IPS-18c (cell line): ENCODE results near the gene SHROOM3.

Experiments used
- H3K4me3 ChIP-seq: 2 replicates; pipeline ENCODE4 v1.7.0; 2013; ENCODE audit warnings: low read depth, mild to moderate bottlenecking, low read length, moderate library complexity; ENCODE audit not compliant: insufficient read depth
- H3K9me3 ChIP-seq: one replicate; pipeline ENCODE4 v1.6.1; 2013; ENCODE audit warnings: mild to moderate bottlenecking, low read length, moderate library complexity; ENCODE audit not compliant: control insufficient read depth, insufficient read depth

The SHROOM3 gene

DNA sequence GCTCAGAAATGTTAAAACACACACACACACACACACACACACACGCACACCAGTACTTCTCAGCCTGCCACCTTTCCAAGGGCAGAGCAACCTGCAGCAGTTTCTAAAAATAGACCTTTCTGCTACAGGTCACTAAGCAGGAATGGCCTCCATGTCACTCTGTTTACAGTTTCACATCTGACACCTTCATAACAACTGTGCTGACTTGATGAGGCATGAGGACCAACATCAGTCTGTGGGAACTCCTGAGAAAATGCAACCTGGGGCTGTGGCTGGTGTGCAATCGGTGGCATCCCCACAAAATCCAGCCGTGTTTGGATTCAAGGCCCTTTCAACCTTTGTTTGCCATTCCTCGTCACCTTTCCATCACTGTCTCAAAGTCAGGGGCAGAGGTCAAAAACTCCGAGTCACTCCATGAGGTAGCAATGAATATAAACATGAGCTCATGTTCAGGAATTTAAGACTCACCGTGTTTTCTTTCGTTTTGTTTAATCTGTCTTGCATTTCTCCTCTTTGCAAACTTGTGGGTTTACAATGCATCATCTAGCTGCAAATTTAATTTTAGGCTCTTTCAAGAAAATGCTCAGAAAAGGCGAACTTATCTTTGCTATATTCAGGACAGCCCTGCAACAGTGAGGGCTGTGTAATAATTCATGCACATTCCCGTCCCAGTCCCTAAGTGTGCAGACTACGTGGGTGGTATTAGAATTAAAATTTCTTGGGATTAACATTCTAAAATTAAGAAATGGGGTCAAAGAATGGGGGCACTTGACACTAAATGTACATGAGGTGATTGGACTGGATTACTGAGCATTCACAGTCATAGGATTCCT lies 135.3 kb downstream of the SHROOM3 start:
- H3K4me3 ChIP-seq, result no peak overlapping the region
- no peaks in the 10 kb centered on the region for H3K9me3 ChIP-seq

GRCh38 chr4:76571274-76571673 lies 136.2 kb downstream of the SHROOM3 start:
- no peaks in the 10 kb centered on the region for H3K9me3 ChIP-seq
- H3K4me3 ChIP-seq, result no peak overlapping the region

DNA sequence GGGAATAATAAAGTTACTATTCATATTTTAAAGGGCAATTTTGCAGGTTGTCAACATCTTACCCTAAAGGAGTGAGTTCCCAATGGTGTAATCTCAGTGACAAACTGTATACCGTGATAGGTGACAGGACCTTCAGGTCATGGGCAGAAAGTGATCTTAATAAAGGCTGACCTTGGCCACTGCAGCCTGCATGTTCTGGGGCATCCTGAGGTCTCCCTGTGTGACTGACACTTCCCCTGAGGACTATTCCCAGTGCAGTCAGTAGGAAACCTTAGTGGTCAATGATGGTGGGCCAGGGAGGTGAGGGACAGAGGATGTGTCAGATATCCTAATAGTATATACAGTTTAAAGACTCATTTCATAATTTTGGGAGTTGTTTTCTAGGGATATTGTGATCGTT lies 137.2 kb downstream of the SHROOM3 start:
- no peak overlapping the region for H3K4me3 ChIP-seq
- no peaks in the 10 kb centered on the region for H3K9me3 ChIP-seq

GRCh38 chr4:76576824-76577223 lies 141.8 kb downstream of the SHROOM3 start:
- no peaks in the 10 kb centered on the region for H3K9me3 ChIP-seq
- H3K4me3 ChIP-seq, result no peak overlapping the region

- H3K9me3 ChIP-seq, result no peaks in the 10 kb centered on the region
- no peak overlapping the region for H3K4me3 ChIP-seq
Measured at GRCh38 chr4:76578002-76578560, 143.1 kb downstream of the SHROOM3 start.

DNA sequence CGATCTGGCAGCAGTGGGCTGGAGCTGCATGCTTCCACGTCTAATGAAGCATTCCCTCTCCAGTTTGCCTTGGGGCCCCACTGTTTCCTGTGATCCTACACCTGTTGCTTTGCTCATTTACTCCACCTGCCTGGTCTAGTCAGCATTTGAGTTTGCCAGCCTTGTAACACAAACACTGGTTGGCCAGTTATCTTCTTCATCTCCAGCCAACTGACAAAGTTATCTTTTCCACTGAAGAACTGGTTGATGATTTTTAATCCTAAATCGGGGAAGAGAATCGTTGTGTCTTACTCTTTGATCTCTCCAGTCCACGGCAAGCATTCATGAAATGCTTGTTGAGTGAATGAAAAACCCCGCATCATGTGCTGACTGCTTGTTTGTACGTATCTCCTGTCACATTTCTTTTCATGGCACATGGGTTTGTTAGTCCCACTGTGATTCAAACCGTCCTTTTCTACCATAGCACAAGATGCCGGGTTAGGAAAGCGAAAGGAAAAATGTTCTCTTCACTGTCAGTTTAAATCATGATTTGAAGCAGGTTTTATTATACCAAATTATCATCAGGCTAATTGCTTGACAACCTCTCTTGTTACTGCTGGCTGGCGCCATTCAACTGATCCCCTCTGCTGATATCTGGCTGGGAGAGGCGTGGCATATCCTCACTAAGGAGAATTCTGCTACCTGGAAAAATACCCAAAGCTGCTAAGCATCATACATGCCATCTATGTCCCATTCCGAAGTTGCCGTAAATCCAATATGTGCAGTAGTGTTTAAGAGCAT lies 144.8 kb downstream of the SHROOM3 start:
- H3K9me3 ChIP-seq, result no peaks in the 10 kb centered on the region
- H3K4me3 ChIP-seq, result no peak overlapping the region

DNA sequence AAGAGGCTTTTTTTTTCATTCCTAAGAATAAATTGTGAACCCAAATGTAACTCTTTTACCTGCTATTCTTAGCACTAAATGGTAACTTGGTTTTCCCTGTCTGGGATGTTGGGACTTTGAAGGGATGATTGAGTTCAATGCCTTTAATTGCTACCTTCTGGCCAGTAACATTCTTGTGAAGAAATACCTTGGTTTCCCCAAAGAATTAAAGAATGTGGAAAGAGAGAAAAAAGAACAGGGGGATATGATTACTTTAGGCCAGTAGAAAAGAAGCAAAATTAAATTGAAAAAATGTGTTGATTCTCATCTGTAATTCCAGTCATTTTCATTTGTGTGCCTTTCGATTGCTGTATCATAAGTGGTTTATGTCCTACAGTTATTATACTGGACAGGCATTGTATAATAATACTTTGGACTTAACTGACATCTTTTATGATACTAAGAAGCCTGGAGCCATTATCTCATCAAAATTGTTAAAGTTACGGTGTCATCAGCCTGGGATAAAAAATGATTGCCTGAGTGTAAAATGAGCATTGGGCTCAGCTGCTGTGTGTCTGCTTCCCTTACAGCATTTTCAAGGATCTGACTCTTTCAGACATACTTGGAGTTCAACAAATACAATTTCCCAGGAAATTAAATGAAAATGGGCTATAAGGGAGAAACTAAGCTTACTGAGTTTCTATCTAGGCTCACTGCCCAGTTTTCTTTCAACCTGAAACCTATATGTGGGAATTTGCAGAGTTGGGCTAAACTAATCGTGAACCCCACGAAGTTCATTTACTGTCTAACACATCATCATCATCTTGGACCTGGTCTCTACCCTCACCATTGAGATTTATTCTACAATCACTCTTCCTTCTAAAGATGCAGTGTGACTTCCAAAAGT lies 146.3 kb downstream of the SHROOM3 start:
- Histone ChIP-seq H3K4me3 (no peak overlapping the region), H3K9me3 (no peaks in the 10 kb centered on the region)

DNA sequence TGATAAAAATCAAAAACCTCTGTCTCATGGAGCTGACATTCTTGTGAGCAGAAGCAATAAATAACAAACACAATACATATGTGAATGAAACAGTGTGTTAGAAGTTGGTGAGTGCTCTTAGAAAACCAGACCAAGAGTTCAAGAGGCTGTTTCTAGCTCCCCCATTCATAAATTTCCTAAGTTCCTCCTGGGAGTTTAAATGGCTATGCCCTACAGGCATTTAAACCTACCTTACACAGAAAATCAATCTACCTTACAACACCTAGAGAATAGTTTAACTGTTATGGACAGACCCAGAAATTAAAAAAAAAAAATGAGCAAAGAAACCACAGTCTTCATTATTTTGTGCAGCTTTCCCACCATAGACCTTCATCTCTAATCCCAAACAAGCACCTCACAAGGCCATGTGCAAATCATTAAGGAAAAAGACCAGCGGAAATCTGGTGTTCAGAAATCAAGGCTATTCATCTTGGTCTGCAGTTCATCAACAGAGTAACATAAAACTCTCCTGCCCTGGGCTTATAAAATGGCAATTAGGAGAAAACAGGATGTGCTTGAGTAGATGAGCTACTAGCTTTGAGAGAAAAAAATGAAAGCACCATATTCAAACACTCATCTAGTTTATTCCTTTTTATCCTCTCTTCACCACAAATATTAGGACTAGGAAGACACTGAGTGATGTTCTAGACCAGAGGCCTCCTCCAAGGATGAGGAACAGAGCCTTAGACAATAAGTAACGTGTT lies 147.2 kb downstream of the SHROOM3 start:
- H3K4me3 ChIP-seq, result no peak overlapping the region
- H3K9me3 ChIP-seq, result no peaks in the 10 kb centered on the region

GRCh38 chr4:76582817-76583087 lies 147.7 kb downstream of the SHROOM3 start:
- Histone ChIP-seq H3K9me3 (no peaks in the 10 kb centered on the region), H3K4me3 (no peak overlapping the region)

DNA sequence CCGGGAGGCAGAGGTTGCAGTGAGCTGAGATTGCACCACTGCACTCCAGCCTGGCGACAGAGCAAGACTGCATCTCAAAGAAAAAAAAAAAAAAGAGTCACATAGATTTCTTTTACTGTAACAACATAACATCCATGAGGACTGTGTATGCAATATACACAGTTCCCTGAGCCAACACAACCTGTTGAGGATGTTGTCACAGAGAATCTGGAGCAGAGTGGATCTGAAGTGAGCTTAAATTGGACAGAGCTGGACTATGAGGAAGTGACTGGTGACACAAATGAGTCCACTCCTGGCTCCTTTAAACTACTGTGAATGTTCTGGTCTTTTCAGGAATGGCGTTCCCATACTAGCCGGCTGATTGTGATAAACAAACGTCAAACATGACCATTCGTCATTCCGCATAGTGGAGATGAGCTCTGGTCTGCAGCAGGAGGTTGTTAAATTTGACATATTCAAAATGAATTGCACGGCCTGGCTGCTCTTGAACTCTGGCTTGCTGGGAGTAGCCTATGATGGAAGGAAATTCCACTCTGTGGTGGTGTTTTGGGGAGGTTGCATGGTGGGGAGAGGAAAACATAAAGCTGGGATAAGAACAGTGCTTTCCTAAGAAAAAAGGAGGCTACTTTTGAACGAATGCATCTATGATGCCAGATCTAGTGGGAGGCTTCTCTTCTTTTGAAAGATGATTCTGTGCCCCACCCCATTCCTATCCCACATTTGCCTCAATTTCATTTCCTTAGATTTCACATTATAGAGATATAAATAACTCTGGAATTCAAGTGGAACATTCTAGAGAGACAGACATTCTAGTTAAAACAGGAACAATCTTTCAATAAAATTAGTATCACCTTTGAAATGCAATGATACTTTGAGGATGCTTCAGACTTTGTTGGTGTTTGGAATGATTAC lies 149.5 kb downstream of the SHROOM3 start:
- Histone ChIP-seq H3K4me3 (no peak overlapping the region), H3K9me3 (no peaks in the 10 kb centered on the region)

DNA sequence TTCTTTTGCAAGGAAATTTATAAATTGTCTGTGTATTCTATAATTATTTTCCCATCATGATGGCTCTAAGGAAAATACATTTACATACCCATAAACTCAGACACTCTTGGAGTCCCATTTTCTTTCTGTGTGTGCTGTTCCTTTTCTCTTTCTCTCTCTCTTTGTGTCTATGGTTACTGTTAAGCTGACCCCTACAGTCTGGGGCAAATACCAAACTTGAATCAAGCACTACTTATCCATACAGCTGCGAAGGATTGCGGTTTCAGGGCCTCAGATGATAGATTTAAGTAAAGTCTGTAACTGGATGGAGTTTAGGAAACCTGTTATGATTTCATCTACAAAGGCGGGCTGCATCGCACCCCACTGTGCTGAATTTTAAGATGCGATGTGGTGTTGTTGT lies 150.2 kb downstream of the SHROOM3 start:
- Histone ChIP-seq H3K9me3 (no peaks in the 10 kb centered on the region), H3K4me3 (no peak overlapping the region; the same call in 1 of the 2 replicates)

GRCh38 chr4:76585897-76586360 lies 150.9 kb downstream of the SHROOM3 start:
- Histone ChIP-seq H3K4me3 (peak overlapping the region; percentile 44; the same call in 1 of the 2 replicates), H3K9me3 (no peaks in the 10 kb centered on the region)

- no peaks in the 10 kb centered on the region for H3K9me3 ChIP-seq
- no peak overlapping the region for H3K4me3 ChIP-seq
Measured at GRCh38 chr4:76588274-76588673, 153.2 kb downstream of the SHROOM3 start.

DNA sequence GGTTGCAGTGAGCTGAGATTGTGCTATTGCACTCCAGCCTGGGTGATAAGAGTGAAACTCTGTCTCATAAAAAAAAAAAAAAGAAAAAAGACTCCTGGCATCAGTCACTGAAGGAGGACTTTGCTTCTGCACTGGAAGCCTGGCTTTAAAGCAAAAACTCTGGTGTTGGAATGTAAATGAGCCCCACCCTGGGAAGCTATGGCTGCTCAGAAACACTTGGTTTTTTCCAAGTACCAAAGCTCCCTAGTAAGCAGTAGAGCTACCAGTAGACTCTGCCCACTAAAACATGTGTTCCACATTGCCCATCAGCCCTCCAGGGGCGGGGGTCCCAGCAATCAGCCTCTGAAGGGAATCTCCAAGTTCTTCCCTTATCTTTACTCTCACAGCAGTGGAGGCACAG lies 154.4 kb downstream of the SHROOM3 start:
- Histone ChIP-seq H3K9me3 (no peaks in the 10 kb centered on the region), H3K4me3 (no peak overlapping the region)

GRCh38 chr4:76589872-76590797 lies 155.1 kb downstream of the SHROOM3 start:
- no peaks in the 10 kb centered on the region for H3K9me3 ChIP-seq
- no peak overlapping the region for H3K4me3 ChIP-seq
